Memory B cell (primary cell): ENCODE results near the gene LMAN2.

Experiments used
- ATAC-seq: fragments of 150-1000 bp; cut with Tn5 transposase; 2 replicates; pipeline ENCODE4 v1.10.0; 2021; ENCODE audit warnings: low read depth, mild to moderate bottlenecking, moderate library complexity
- DNase-seq, 2 donors: peaks; one replicate each; pipeline ENCODE4 v3.0.0; 2022; ENCODE audit warnings: low spot score in 2 of 2
- H3K27ac Mint-ChIP-seq: one replicate; pipeline ENCODE4 v1.8.0; 2022; ENCODE audit warnings: mild to moderate bottlenecking, moderate library complexity, mixed read lengths
- H3K27me3 Mint-ChIP-seq: one replicate; pipeline ENCODE4 v1.8.0; 2022; ENCODE audit warnings: mixed read lengths
- H3K36me3 Mint-ChIP-seq: one replicate; pipeline ENCODE4 v1.8.0; 2022; ENCODE audit warnings: mild to moderate bottlenecking, mixed read lengths
- H3K4me1 Mint-ChIP-seq: one replicate; pipeline ENCODE4 v1.8.0; 2022; ENCODE audit warnings: mixed read lengths
- H3K4me3 Mint-ChIP-seq: one replicate; pipeline ENCODE4 v1.8.0; 2022; ENCODE audit warnings: mild to moderate bottlenecking, moderate library complexity, mixed read lengths
- H3K9me3 Mint-ChIP-seq: one replicate; pipeline ENCODE4 v1.8.0; 2022; ENCODE audit warnings: mixed read lengths

The LMAN2 gene

GRCh38 chr5:177336112-177336511 is 15.4 kb downstream of the LMAN2 start:
- H3K9me3 Mint-ChIP-seq = no peaks in the 10 kb centered on the region
- H3K4me1 Mint-ChIP-seq = peaks cover 9% of the 10 kb centered on the region
- H3K4me3 Mint-ChIP-seq = no peak overlapping the region
- peaks cover 30% of the 10 kb centered on the region for H3K36me3 Mint-ChIP-seq
- DNase-seq = no peak
- no peaks in the 10 kb centered on the region for H3K27me3 Mint-ChIP-seq
- ATAC-seq = peak; percentile 65
- peak overlapping the region; percentile 64 for H3K27ac Mint-ChIP-seq

GRCh38 chr5:177335701-177336065 is 15.8 kb downstream of the LMAN2 start:
- ATAC-seq (no peak), DNase-seq (no peak)
- H3K9me3 Mint-ChIP-seq = no peaks in the 10 kb centered on the region
- no peak overlapping the region for H3K4me3 Mint-ChIP-seq
- peaks cover 9% of the 10 kb centered on the region for H3K4me1 Mint-ChIP-seq
- H3K27me3 Mint-ChIP-seq = no peaks in the 10 kb centered on the region
- peaks cover 32% of the 10 kb centered on the region for H3K36me3 Mint-ChIP-seq
- no peak overlapping the region for H3K27ac Mint-ChIP-seq

DNA sequence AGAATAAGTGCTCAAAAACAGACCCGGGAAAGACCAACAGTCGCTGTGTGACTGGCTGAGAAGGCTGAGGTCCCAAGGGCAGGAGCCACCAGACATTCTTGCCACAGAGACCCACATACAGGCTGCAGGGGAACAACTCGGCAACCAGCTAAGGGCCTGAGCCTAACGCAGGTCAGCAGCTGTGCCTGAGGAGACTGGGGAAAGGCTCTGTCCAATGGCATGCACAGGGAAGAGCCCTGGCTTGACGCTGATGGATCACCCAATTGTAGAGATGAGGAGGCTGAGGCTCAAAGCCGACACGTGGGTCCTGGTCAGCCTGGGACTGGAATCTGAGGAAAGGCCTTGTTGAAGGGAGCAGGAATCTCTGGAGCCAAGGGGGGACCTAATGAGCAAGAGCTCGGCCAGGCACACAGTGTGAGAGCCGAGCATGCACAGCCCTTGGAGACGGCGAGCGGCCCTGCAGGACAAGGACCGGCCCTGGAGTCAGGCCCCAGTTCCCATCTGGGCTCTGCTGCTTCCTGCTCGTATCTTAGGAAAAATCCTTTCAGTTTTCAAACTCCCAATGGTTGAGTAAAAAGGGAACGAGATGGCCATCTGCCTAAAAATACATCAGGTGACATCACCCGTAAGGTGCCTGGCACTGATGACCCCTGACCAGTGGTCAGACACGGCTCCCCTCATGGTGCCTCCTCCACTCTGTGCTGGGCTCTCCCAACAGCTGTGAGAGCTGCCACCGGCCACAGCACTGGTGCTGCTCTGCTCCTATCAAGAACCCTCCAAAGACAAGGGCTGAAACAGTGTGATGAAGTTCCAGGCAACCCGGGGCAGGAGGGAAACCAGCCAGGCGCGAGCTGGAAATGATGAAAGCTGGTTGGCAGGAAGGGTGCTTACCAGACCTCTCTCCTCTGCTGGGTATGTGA is 16.4 kb downstream of the LMAN2 start:
- Mint-ChIP-seq H3K4me3 (no peak overlapping the region), H3K9me3 (no peaks in the 10 kb centered on the region), H3K36me3 (peaks cover 36% of the 10 kb centered on the region), H3K27ac (no peak overlapping the region), H3K27me3 (no peaks in the 10 kb centered on the region), H3K4me1 (peaks cover 9% of the 10 kb centered on the region)
- DNase-seq (no peak), ATAC-seq (no peak)

GRCh38 chr5:177334155-177334551 is 17.3 kb downstream of the LMAN2 start:
- H3K27me3 Mint-ChIP-seq = no peaks in the 10 kb centered on the region
- H3K27ac Mint-ChIP-seq = no peak overlapping the region
- ATAC-seq (no peak), DNase-seq (no peak)
- no peak overlapping the region for H3K4me3 Mint-ChIP-seq
- H3K4me1 Mint-ChIP-seq = peaks cover 2% of the 10 kb centered on the region
- peaks cover 29% of the 10 kb centered on the region for H3K36me3 Mint-ChIP-seq
- H3K9me3 Mint-ChIP-seq = no peaks in the 10 kb centered on the region

- no peak overlapping the region for H3K27ac Mint-ChIP-seq
- ATAC-seq (no peak), DNase-seq (no peak)
- peaks cover 29% of the 10 kb centered on the region for H3K36me3 Mint-ChIP-seq
- no peak overlapping the region for H3K4me3 Mint-ChIP-seq
- H3K4me1 Mint-ChIP-seq = peaks cover 2% of the 10 kb centered on the region
- H3K9me3 Mint-ChIP-seq = no peaks in the 10 kb centered on the region
- no peaks in the 10 kb centered on the region for H3K27me3 Mint-ChIP-seq
Measured at GRCh38 chr5:177333420-177334154, 17.9 kb downstream of the LMAN2 start.

DNA sequence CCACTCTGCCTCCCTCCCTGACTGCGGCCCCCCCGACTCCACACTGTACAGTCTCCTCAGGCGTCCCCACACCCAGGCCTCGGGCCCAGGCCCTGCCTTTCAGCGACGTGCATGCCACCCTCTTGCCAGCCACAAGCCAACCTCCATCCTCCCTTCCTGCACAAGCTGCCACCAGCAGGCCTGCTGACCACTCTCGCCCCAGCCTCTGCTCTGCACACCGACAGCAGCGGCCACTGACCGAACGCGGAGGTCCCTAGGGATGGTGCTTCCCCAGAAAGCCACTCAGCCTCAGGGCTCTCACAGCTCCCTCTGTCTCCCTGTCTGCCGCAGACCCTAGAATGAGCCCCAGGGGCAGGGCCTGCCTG is 18.6 kb downstream of the LMAN2 start:
- Mint-ChIP-seq H3K36me3 (peaks cover 29% of the 10 kb centered on the region), H3K9me3 (no peaks in the 10 kb centered on the region), H3K4me3 (no peak overlapping the region), H3K4me1 (peaks cover 2% of the 10 kb centered on the region), H3K27ac (no peak overlapping the region), H3K27me3 (no peaks in the 10 kb centered on the region)
- no peak for DNase-seq
- ATAC-seq = no peak

- ATAC-seq (no peak), DNase-seq (no peak)
- no peak overlapping the region for H3K4me3 Mint-ChIP-seq
- H3K9me3 Mint-ChIP-seq = no peaks in the 10 kb centered on the region
- H3K27me3 Mint-ChIP-seq = no peaks in the 10 kb centered on the region
- H3K27ac Mint-ChIP-seq = no peak overlapping the region
- H3K36me3 Mint-ChIP-seq = peaks cover 29% of the 10 kb centered on the region
- peaks cover 2% of the 10 kb centered on the region for H3K4me1 Mint-ChIP-seq
Measured at GRCh38 chr5:177332031-177332895, 19.2 kb downstream of the LMAN2 start.

DNA sequence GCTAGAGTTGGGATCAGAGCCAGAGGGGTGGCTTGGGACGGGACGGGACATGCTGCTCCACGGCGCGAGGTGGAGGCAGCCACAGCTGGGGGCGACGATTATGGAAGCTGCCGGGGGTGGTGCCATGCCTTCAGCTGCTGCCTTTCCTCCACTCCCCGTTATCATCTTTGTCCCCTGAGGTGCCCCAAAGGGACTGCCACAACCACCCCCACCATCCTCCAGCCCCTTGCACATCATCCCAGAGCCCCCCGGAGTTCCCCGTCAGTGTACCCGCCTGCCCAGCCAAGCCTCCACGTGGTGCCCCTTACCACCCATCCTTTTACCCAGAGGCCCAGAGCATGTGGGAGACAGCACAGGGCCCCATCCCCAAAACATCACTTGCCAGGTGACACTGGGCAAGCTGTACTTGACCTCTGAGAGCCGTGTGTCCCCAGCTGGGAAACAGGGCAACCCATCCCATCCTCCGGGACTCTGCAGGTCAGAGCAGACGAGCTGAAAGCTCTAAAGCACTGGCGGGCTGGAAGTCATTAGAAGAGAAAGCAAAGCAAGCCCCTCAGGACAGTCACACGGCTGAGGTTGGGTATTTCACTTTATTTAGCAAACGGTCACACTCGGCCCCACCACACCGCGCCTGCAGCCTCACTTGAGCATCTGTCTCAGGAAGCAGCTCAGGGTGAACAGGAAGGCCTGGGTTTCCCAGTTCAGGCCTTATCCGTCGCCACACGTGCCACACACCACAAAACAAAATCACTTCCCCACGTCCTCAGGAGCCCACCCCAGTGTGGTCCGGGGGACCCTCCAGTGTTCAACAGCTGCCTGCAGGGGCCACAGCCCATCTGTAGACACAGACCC is 20.3 kb downstream of the LMAN2 start:
- Mint-ChIP-seq H3K27ac (no peak overlapping the region), H3K4me3 (no peak overlapping the region)
- no peak for ATAC-seq

DNA sequence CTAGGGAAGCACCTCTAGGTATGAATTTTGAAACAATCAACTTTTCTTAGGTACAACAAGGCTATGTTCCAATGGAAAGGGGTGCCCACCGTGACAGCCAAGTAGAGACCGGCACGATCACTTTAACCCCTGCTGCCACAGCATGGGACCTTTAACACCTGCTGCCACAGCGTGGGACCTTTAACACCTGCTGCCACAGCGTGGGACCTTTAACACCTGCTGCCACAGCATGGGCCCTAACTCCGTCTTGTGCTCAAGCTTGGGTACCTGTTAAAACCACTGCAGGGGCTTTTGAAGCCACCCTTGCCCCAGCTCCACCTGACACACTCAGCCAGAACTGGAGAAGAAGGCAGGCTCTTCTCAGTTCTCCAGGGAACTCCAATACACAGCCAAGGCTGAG is 21.6 kb downstream of the LMAN2 start:
- no peak for ATAC-seq
- H3K27ac Mint-ChIP-seq = no peak overlapping the region

More for the DNA sequence above, 20.3 kb downstream of the LMAN2 start:
- Mint-ChIP-seq H3K9me3 (no peaks in the 10 kb centered on the region), H3K36me3 (peaks cover 26% of the 10 kb centered on the region), H3K4me1 (peaks cover 2% of the 10 kb centered on the region), H3K27me3 (no peaks in the 10 kb centered on the region)
- no peak for DNase-seq

GRCh38 chr5:177328545-177329231 is 22.8 kb downstream of the LMAN2 start:
- Mint-ChIP-seq H3K4me1 (peaks cover 2% of the 10 kb centered on the region), H3K27ac (no peak overlapping the region), H3K9me3 (no peaks in the 10 kb centered on the region), H3K27me3 (no peaks in the 10 kb centered on the region), H3K36me3 (peaks cover 16% of the 10 kb centered on the region), H3K4me3 (no peak overlapping the region)
- no peak for DNase-seq
- ATAC-seq = no peak

More for the DNA sequence above, 21.6 kb downstream of the LMAN2 start:
- Mint-ChIP-seq H3K36me3 (peaks cover 20% of the 10 kb centered on the region), H3K4me1 (peaks cover 2% of the 10 kb centered on the region), H3K4me3 (no peak overlapping the region), H3K9me3 (no peaks in the 10 kb centered on the region), H3K27me3 (no peaks in the 10 kb centered on the region)
- no peak for DNase-seq

- Mint-ChIP-seq H3K4me3 (no peak overlapping the region), H3K27ac (no peak overlapping the region), H3K4me1 (peaks cover 2% of the 10 kb centered on the region), H3K36me3 (peaks cover 13% of the 10 kb centered on the region), H3K27me3 (no peaks in the 10 kb centered on the region), H3K9me3 (no peaks in the 10 kb centered on the region)
- ATAC-seq = no peak
- DNase-seq = no peak
Measured at GRCh38 chr5:177327539-177328522, 23.6 kb downstream of the LMAN2 start.

- Mint-ChIP-seq H3K9me3 (no peaks in the 10 kb centered on the region), H3K4me3 (no peak overlapping the region), H3K4me1 (peaks cover 5% of the 10 kb centered on the region), H3K27me3 (no peaks in the 10 kb centered on the region), H3K27ac (no peak overlapping the region), H3K36me3 (peaks cover 12% of the 10 kb centered on the region)
- ATAC-seq = no peak
- DNase-seq = no peak
Measured at GRCh38 chr5:177325868-177326381, 25.5 kb downstream of the LMAN2 start.
